WTC11 (cell line): ENCODE results near the gene SLC8B1.

ENCODE experiments used
- CREM ChIP-seq: sonication (generic); formaldehyde crosslinking; IDR thresholded peaks from 2 replicates; pipeline ENCODE4 v1.8.1; 2022; ENCODE audit warnings: mild to moderate bottlenecking, missing genetic modification reagents, moderate library complexity
- ELF4 ChIP-seq: sonication (generic); formaldehyde crosslinking; IDR thresholded peaks from 2 replicates; pipeline ENCODE4 v1.8.1; 2022; ENCODE audit warnings: low read depth, mild to moderate bottlenecking, moderate library complexity, missing genetic modification reagents
- JUN ChIP-seq: sonication (generic); formaldehyde crosslinking; IDR thresholded peaks from 2 replicates; pipeline ENCODE4 v1.8.0; 2023; ENCODE audit warnings: mild to moderate bottlenecking, missing genetic modification reagents
- NFYB ChIP-seq: sonication (generic); formaldehyde crosslinking; conservative IDR thresholded peaks from 2 replicates; pipeline ENCODE4 v1.8.0; 2022; ENCODE audit warnings: low read depth, missing genetic modification reagents
- TP53 ChIP-seq: sonication (generic); formaldehyde crosslinking; IDR thresholded peaks from 2 replicates; pipeline ENCODE4 v1.8.1; 2023; ENCODE audit warnings: mild to moderate bottlenecking, missing genetic modification reagents
- TF ChIP-seq, protein P1 (sequence below): fragments of 200-600 bp; IDR thresholded peaks from 2 replicates; pipeline ENCODE4 v1.8.0; 2022; ENCODE audit warnings: antibody characterized with exemption

DNA sequence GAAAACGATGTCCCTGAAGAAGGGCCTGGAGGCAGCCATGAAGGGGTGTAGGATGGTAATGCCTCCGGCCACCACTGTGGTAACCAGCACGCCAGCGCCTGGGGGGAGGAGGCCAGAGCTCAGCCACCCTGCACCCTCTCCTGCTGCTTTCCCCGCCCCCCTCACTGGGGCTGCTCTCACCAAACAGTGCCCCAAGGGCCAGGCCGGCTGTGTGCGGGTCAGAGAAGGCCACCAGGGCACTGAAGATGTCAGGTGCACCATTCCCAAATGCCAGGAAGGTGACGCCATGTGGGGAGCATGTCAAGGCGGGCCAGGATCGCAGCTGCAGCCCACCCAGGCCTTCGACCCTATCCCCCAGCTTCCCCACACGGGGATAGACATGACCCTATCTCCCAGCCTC lies 14.5 kb downstream of the SLC8B1 start:
- TF ChIP-seq, protein P1, sequence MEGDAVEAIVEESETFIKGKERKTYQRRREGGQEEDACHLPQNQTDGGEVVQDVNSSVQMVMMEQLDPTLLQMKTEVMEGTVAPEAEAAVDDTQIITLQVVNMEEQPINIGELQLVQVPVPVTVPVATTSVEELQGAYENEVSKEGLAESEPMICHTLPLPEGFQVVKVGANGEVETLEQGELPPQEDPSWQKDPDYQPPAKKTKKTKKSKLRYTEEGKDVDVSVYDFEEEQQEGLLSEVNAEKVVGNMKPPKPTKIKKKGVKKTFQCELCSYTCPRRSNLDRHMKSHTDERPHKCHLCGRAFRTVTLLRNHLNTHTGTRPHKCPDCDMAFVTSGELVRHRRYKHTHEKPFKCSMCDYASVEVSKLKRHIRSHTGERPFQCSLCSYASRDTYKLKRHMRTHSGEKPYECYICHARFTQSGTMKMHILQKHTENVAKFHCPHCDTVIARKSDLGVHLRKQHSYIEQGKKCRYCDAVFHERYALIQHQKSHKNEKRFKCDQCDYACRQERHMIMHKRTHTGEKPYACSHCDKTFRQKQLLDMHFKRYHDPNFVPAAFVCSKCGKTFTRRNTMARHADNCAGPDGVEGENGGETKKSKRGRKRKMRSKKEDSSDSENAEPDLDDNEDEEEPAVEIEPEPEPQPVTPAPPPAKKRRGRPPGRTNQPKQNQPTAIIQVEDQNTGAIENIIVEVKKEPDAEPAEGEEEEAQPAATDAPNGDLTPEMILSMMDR: no peak
- TF ChIP-seq TP53 (CRISPR knock-in tag): no peak
- no peak for TF ChIP-seq NFYB
- no peak for TF ChIP-seq ELF4 (CRISPR knock-in tag)
- no peak for TF ChIP-seq CREM
- no peak for TF ChIP-seq JUN (CRISPR knock-in tag)
